ENCODE data around the gene RXRA. TPM values are rescaled to one million over a fixed set of nuclear protein-coding genes. Genes with fewer than 3 reads are reported as not detected.
A peak's percentile ranks its signal among the peaks of the same experiment; 100 is the strongest.

The RXRA gene
- total and polyA plus RNA-seq, 2 of the 13 experiments (the other 11 are each of a cell fraction or from before 2014, with no cell fraction given): 18.9 to 29.2 TPM

DNA sequence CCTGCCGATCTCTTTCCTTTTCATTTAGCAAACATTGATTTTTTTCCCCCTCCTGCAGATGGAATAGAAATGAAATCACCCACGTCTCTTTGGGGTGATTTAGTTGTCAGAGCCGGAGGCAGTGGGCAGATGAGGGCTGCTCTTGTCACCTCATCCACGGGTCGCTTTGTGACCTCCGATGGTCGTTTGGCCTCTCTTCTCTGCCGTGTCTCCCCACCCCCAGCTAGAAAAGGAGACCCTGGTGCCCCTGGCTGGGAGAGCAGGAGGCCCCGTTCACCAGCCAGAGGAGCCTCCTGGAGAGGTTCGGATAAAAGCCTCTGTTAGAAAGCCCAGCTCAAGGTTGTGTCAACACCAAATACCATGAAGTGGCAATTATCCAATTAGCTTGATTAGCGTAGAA lies 21.6 kb upstream of the RXRA start:
- in situ Hi-C loops (cut with HindIII; ENCODE audit: extremely low pct_ligation_motif_present, low pct_unique_long_range_greater_than_20kb) (no loop called here), intact Hi-C loops (cut with micrococcal nuclease; ENCODE audit: unreplicated experiment) (no loop called here)
- H2AFZ ChIP-seq (ENCODE audit: low read length): no peak overlapping the region
- TF ChIP-seq ZNF12 (CRISPR knock-in tag; IDR thresholded peaks at IDR 0.05): no peak
- TF ChIP-seq HNRNPUL1 (IDR thresholded peaks at IDR 0.05; ENCODE audit: low read depth, low read length): no peak
- no peak for TF ChIP-seq ZNF264 (CRISPR knock-in tag; IDR thresholded peaks at IDR 0.05)
- TF ChIP-seq, protein P1, sequence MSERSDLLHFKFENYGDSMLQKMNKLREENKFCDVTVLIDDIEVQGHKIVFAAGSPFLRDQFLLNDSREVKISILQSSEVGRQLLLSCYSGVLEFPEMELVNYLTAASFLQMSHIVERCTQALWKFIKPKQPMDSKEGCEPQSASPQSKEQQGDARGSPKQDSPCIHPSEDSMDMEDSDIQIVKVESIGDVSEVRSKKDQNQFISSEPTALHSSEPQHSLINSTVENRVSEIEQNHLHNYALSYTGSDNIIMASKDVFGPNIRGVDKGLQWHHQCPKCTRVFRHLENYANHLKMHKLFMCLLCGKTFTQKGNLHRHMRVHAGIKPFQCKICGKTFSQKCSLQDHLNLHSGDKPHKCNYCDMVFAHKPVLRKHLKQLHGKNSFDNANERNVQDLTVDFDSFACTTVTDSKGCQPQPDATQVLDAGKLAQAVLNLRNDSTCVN (CRISPR knock-in tag; IDR thresholded peaks at IDR 0.05; ENCODE audit: borderline replicate concordance): no peak
- no peak for TF ChIP-seq SATB2 (CRISPR knock-in tag; IDR thresholded peaks at IDR 0.05)
- TF ChIP-seq PCBP2 (optimal IDR thresholded peaks at IDR 0.05; ENCODE audit: low read depth, low read length, poor library complexity, severe bottlenecking): no peak
- TF ChIP-seq CHD2 (IDR thresholded peaks at IDR 0.05; ENCODE audit: low read depth, low read length): no peak
- peak; percentile 77; the same call in 1 of the 2 replicates for TF ChIP-seq ZXDC (CRISPR knock-in tag; IDR thresholded peaks at IDR 0.05)
- peaks cover 3 to 26% of the 10 kb centered on the region in 2 experiments for H3K27me3 ChIP-seq (ENCODE audit: control insufficient read depth in 1 of 2, insufficient read depth in 2 of 2, low read length in 2 of 2)
- DNase-seq (ENCODE audit: low spot score) (no peak), ATAC-seq (no peak), FAIRE-seq (no peak)
- H3K4me2 ChIP-seq (ENCODE audit: low read depth, low read length): no peak overlapping the region
- H3K36me3 ChIP-seq (replicated peaks in 1 of 2; ENCODE audit: control insufficient read depth in 1 of 2, insufficient read depth in 2 of 2, low read length in 2 of 2): no peaks in the 10 kb centered on the region
- CTCF ChIA-PET (ENCODE audit: low intra/inter-chr PET ratio, low total read pairs): no interaction called here
- no peak overlapping the region for H3K9ac ChIP-seq (ENCODE audit: insufficient read depth, low read depth, low read length)
- no peaks in the 10 kb centered on the region for H4K20me1 ChIP-seq (ENCODE audit: insufficient read depth, low read length)
- peaks cover 21% of the 10 kb centered on the region for H3K4me1 ChIP-seq (ENCODE audit: insufficient read depth, low read length)
- WGBS (ENCODE audit: low lambda C conversion rate): 28% methylated on average over 9 of the region's 11 CpGs
- no peaks in the 10 kb centered on the region for H3K79me2 ChIP-seq (ENCODE audit: insufficient read depth, low read length)
- no TSS peak for BruUV-seq (replicated peaks)
- H3K4me3 ChIP-seq (replicated peaks in 1 of 3; ENCODE audit: insufficient read depth in 1 of 3, low read depth in 2 of 3, low read length in 3 of 3): no peak overlapping the region
- H3K27ac ChIP-seq (ENCODE audit: extremely low read length, insufficient read depth, low read length): no peak overlapping the region
- POLR2A ChIA-PET: no interaction called here
- no peaks in the 10 kb centered on the region for H3K9me3 ChIP-seq (ENCODE audit: low read length)
